ENCODE data around the gene BRSK2. TPM values are rescaled to one million over a fixed set of nuclear protein-coding genes. Genes with fewer than 3 reads are reported as not detected.

The BRSK2 gene
- total and polyA plus RNA-seq, 4 donors: 0.35 to 0.56 (median 0.52) TPM

DNA sequence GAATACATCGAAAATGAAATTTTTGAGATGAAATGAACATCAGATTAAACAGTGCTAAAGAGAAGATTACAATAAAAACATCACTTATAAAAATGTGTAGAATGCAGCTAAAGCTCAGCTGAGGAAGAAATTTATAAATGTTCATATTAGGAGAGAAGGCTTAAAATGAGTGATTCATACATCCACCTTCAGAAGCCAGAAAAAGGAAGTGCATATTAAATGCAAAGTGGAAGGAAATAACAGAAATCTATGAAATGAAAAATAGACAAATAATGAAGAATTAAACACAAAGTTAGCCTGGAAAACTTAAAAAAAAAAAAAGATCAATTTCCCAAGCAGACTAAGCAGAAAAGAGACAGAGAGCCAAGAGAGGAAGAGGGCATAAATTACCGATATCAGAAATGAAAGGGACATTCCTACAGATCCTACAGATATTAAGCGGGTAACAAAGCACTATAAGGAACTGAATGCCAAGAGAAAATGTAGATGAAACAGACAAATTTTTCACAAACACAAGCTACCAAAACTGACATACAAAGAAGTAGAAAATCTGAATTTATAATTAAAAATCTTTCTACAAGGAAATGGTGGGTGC is 104.0 kb downstream of the BRSK2 start:
- Histone ChIP-seq H3K27ac (ENCODE audit: low read depth in 1 of 2, low read length in 1 of 2) (no peak overlapping the region), H3K27me3 (ENCODE audit: control insufficient read depth in 3 of 3, insufficient read depth in 3 of 3, low read length in 2 of 3) (no peaks in the 10 kb centered on the region), H3K9me3 (ENCODE audit: control insufficient read depth in 4 of 4, insufficient read depth in 3 of 4, low read length in 3 of 4) (no peaks in the 10 kb centered on the region), H3K4me1 (ENCODE audit: control insufficient read depth in 5 of 5, insufficient read depth in 5 of 5, low read length in 5 of 5) (peaks cover 0 to 23% (median 3%) of the 10 kb centered on the region in 5 donors), H3K4me3 (no peak overlapping the region), H3K36me3 (ENCODE audit: control insufficient read depth in 4 of 4, insufficient read depth in 4 of 4, low read length in 4 of 4) (peaks cover 0 to 4% (median 0%) of the 10 kb centered on the region in 4 donors), H3K9ac (ENCODE audit: insufficient read depth in 1 of 2, low read length in 2 of 2) (no peak overlapping the region)
- ATAC-seq (ENCODE audit: insufficient read depth, low FRiP score): no peak
- DNase-seq: no peak
- WGBS, 2 donors: 88 to 95% methylated on average over 3 of the region's 3 CpGs
- no peak for TF ChIP-seq CTCF (IDR thresholded peaks at IDR 0.05; ENCODE audit: control extremely low read depth, extremely low read depth)

- H3K27ac ChIP-seq (ENCODE audit: low read depth in 1 of 2, low read length in 1 of 2): no peak overlapping the region
- DNase-seq: no peak
- no peak overlapping the region for H3K4me3 ChIP-seq
- no peaks in the 10 kb centered on the region for H3K27me3 ChIP-seq (ENCODE audit: control insufficient read depth in 3 of 3, insufficient read depth in 3 of 3, low read length in 2 of 3)
- H3K9me3 ChIP-seq (ENCODE audit: control insufficient read depth in 4 of 4, insufficient read depth in 3 of 4, low read length in 3 of 4): no peaks in the 10 kb centered on the region
- H3K9ac ChIP-seq (ENCODE audit: insufficient read depth in 1 of 2, low read length in 2 of 2): no peak overlapping the region
- no peak for ATAC-seq (ENCODE audit: insufficient read depth, low FRiP score)
- peaks cover 0 to 20% (median 0%) of the 10 kb centered on the region in 5 donors for H3K4me1 ChIP-seq (ENCODE audit: control insufficient read depth in 5 of 5, insufficient read depth in 5 of 5, low read length in 5 of 5)
- TF ChIP-seq CTCF (IDR thresholded peaks at IDR 0.05; ENCODE audit: control extremely low read depth, extremely low read depth): no peak
- no peaks in the 10 kb centered on the region for H3K36me3 ChIP-seq (ENCODE audit: control insufficient read depth in 4 of 4, insufficient read depth in 4 of 4, low read length in 4 of 4)
- WGBS, 2 donors: 70 to 71% methylated on average over 3 of the region's 3 CpGs
Observed at GRCh38 chr11:1494650-1495049, 104.9 kb downstream of the BRSK2 start.

- ATAC-seq (ENCODE audit: insufficient read depth, low FRiP score): no peak
- no peak for DNase-seq
- Histone ChIP-seq H3K27me3 (ENCODE audit: control insufficient read depth in 3 of 3, insufficient read depth in 3 of 3, low read length in 2 of 3) (no peaks in the 10 kb centered on the region), H3K4me1 (ENCODE audit: control insufficient read depth in 5 of 5, insufficient read depth in 5 of 5, low read length in 5 of 5) (peaks cover 0 to 23% (median 0%) of the 10 kb centered on the region in 5 donors), H3K27ac (ENCODE audit: low read depth in 1 of 2, low read length in 1 of 2) (no peak overlapping the region), H3K36me3 (ENCODE audit: control insufficient read depth in 4 of 4, insufficient read depth in 4 of 4, low read length in 4 of 4) (peaks cover 0 to 2% (median 0%) of the 10 kb centered on the region in 4 donors), H3K9ac (ENCODE audit: insufficient read depth in 1 of 2, low read length in 2 of 2) (no peak overlapping the region), H3K9me3 (ENCODE audit: control insufficient read depth in 4 of 4, insufficient read depth in 3 of 4, low read length in 3 of 4) (no peaks in the 10 kb centered on the region), H3K4me3 (no peak overlapping the region)
- TF ChIP-seq CTCF (IDR thresholded peaks at IDR 0.05; ENCODE audit: control extremely low read depth, extremely low read depth): no peak
- 78 to 87% methylated on average over 9 of the region's 9 CpGs for WGBS, 2 donors
Observed at GRCh38 chr11:1496091-1496760, 106.5 kb downstream of the BRSK2 start.

Data from lung (tissue), 12 donors.